HEK293 (cell line): Measurements from ENCODE around the gene ZNF687.

Source experiments
- ELK4 ChIP-seq: IDR thresholded peaks from 2 replicates; pipeline ENCODE4 v1.6.1; 2011; ENCODE audit warnings: mild to moderate bottlenecking, low read depth, low read length, borderline replicate concordance
- IKZF3 ChIP-seq: fragments of 450-650 bp; IDR thresholded peaks from 2 replicates; pipeline ENCODE4 v1.5.0; 2018; ENCODE audit warnings: missing biosample characterization, mild to moderate bottlenecking, missing genetic modification characterization, moderate library complexity
- KLF10 ChIP-seq: fragments of 450-650 bp; IDR thresholded peaks from 2 replicates; pipeline ENCODE4 v1.5.1; 2018; ENCODE audit warnings: missing biosample characterization, mild to moderate bottlenecking, missing genetic modification characterization
- OVOL3 ChIP-seq: fragments of 450-650 bp; formaldehyde crosslinking; IDR thresholded peaks from 2 replicates; pipeline ENCODE4 v1.5.1; 2016; ENCODE audit warnings: missing biosample characterization, missing genetic modification characterization
- PBX3 ChIP-seq: sonication (generic); formaldehyde crosslinking; IDR thresholded peaks from 2 replicates; pipeline ENCODE4 v1.8.1; 2022; ENCODE audit warnings: mild to moderate bottlenecking, moderate library complexity, missing genetic modification reagents
- TRIM28 ChIP-seq: IDR thresholded peaks from 2 replicates; pipeline ENCODE4 v1.6.1; 2011; ENCODE audit warnings: low read length, control low read depth, borderline replicate concordance
- YY1 ChIP-seq: fragments of 450-650 bp; formaldehyde crosslinking; IDR thresholded peaks from 2 replicates; pipeline ENCODE4 v1.5.1; 2018; ENCODE audit warnings: missing biosample characterization, missing genetic modification characterization
- ZBTB1 ChIP-seq: fragments of 450-650 bp; formaldehyde crosslinking; IDR thresholded peaks from 2 replicates; pipeline ENCODE4 v1.5.1; 2016; ENCODE audit warnings: missing biosample characterization, missing genetic modification characterization
- ZBTB44 ChIP-seq: fragments of 450-650 bp; IDR thresholded peaks from 2 replicates; pipeline ENCODE4 v1.5.1; 2018; ENCODE audit warnings: missing biosample characterization, mild to moderate bottlenecking, missing genetic modification characterization
- ZBTB6 ChIP-seq: fragments of 450-650 bp; formaldehyde crosslinking; IDR thresholded peaks from 2 replicates; pipeline ENCODE4 v1.5.1; 2017; ENCODE audit warnings: missing biosample characterization, missing genetic modification characterization
- ZNF133 ChIP-seq: fragments of 450-650 bp; formaldehyde crosslinking; IDR thresholded peaks from 2 replicates; pipeline ENCODE4 v1.5.1; 2016; ENCODE audit warnings: missing biosample characterization, missing genetic modification characterization
- ZNF169 ChIP-seq: fragments of 450-650 bp; formaldehyde crosslinking; IDR thresholded peaks from 2 replicates; pipeline ENCODE4 v1.5.1; 2016; ENCODE audit warnings: missing biosample characterization, missing genetic modification characterization
- ZNF18 ChIP-seq: fragments of 450-650 bp; formaldehyde crosslinking; IDR thresholded peaks from 2 replicates; pipeline ENCODE4 v1.5.1; 2016; ENCODE audit warnings: missing biosample characterization, missing genetic modification characterization
- ZNF19 ChIP-seq: fragments of 450-650 bp; formaldehyde crosslinking; IDR thresholded peaks from 2 replicates; pipeline ENCODE4; 2016; ENCODE audit warnings: missing biosample characterization, missing genetic modification characterization, low read depth
- ZNF223 ChIP-seq: fragments of 450-650 bp; formaldehyde crosslinking; IDR thresholded peaks from 2 replicates; pipeline ENCODE4 v1.5.1; 2016; ENCODE audit warnings: missing biosample characterization, missing genetic modification characterization
- ZNF23 ChIP-seq: fragments of 450-650 bp; formaldehyde crosslinking; IDR thresholded peaks from 2 replicates; pipeline ENCODE4 v1.5.1; 2016; ENCODE audit warnings: missing biosample characterization, missing genetic modification characterization, borderline replicate concordance
- ZNF248 ChIP-seq: fragments of 450-650 bp; formaldehyde crosslinking; IDR thresholded peaks from 2 replicates; pipeline ENCODE4 v1.5.1; 2017; ENCODE audit warnings: missing biosample characterization, missing genetic modification characterization
- ZNF266 ChIP-seq: fragments of 450-650 bp; formaldehyde crosslinking; IDR thresholded peaks from 2 replicates; pipeline ENCODE4 v1.5.1; 2016; ENCODE audit warnings: missing biosample characterization, missing genetic modification characterization, low read depth
- ZNF302 ChIP-seq: fragments of 450-650 bp; formaldehyde crosslinking; IDR thresholded peaks from 2 replicates; pipeline ENCODE4 v1.5.1; 2016; ENCODE audit warnings: missing biosample characterization, missing genetic modification characterization, low read depth
- ZNF341 ChIP-seq: fragments of 450-650 bp; formaldehyde crosslinking; IDR thresholded peaks from 2 replicates; pipeline ENCODE4; 2016; ENCODE audit warnings: low read depth, missing biosample characterization, missing genetic modification characterization
- ZNF354C ChIP-seq: fragments of 450-650 bp; formaldehyde crosslinking; IDR thresholded peaks from 2 replicates; pipeline ENCODE4 v1.5.1; 2016; ENCODE audit warnings: missing biosample characterization, missing genetic modification characterization, low read depth, borderline replicate concordance
- ZNF37A ChIP-seq: fragments of 450-650 bp; IDR thresholded peaks from 2 replicates; pipeline ENCODE4 v1.5.1; 2018; ENCODE audit warnings: missing biosample characterization, missing genetic modification characterization
- ZNF426 ChIP-seq: fragments of 450-650 bp; formaldehyde crosslinking; IDR thresholded peaks from 2 replicates; pipeline ENCODE4 v1.5.1; 2017; ENCODE audit warnings: missing biosample characterization, missing genetic modification characterization, mild to moderate bottlenecking, inconsistent platforms, moderate library complexity
- ZNF521 ChIP-seq: fragments of 450-650 bp; formaldehyde crosslinking; IDR thresholded peaks from 2 replicates; pipeline ENCODE4 v1.5.1; 2017; ENCODE audit warnings: missing biosample characterization, mild to moderate bottlenecking, missing genetic modification characterization
- ZNF654 ChIP-seq: fragments of 450-650 bp; formaldehyde crosslinking; IDR thresholded peaks from 2 replicates; pipeline ENCODE4 v1.5.1; 2016; ENCODE audit warnings: low read depth, missing biosample characterization, missing genetic modification characterization
- ZNF658 ChIP-seq: fragments of 450-650 bp; formaldehyde crosslinking; IDR thresholded peaks from 2 replicates; pipeline ENCODE4; 2016; ENCODE audit warnings: missing biosample characterization, missing genetic modification characterization
- ZNF664 ChIP-seq: fragments of 450-650 bp; formaldehyde crosslinking; IDR thresholded peaks from 2 replicates; pipeline ENCODE4 v1.5.1; 2016; ENCODE audit warnings: missing biosample characterization, missing genetic modification characterization
- ZNF776 ChIP-seq: fragments of 450-650 bp; formaldehyde crosslinking; IDR thresholded peaks from 2 replicates; pipeline ENCODE4 v1.5.0; 2017; ENCODE audit warnings: missing biosample characterization, missing genetic modification characterization, borderline replicate concordance
- ZSCAN23 ChIP-seq: fragments of 450-650 bp; formaldehyde crosslinking; IDR thresholded peaks from 2 replicates; pipeline ENCODE4 v1.5.1; 2016; ENCODE audit warnings: missing biosample characterization, missing genetic modification characterization
- ZSCAN5A ChIP-seq: fragments of 450-650 bp; formaldehyde crosslinking; IDR thresholded peaks from 2 replicates; pipeline ENCODE4 v1.5.1; 2016; ENCODE audit warnings: missing biosample characterization, missing genetic modification characterization
- ZXDB ChIP-seq: fragments of 450-650 bp; formaldehyde crosslinking; IDR thresholded peaks from 2 replicates; pipeline ENCODE4 v1.5.1; 2016; ENCODE audit warnings: missing biosample characterization, missing genetic modification characterization

Gene ZNF687

GRCh38 chr1:151281225-151281968 lies 702 bp upstream of the ZNF687 start (continued):
- TF ChIP-seq ELK4 = no peak; the same call in 1 of the 2 replicates
- peak; percentile 78 for TF ChIP-seq ZXDB
- no peak for TF ChIP-seq ZNF664
- peak; percentile 51; the same call in 1 of the 2 replicates for TF ChIP-seq ZNF18 (tag by site-specific recombination)
- peak; percentile 70 for TF ChIP-seq YY1
- no peak for TF ChIP-seq PBX3 (CRISPR knock-in tag)
- TF ChIP-seq ZNF354C (tag by site-specific recombination) = no peak
- 0 out of 2 replicates have a peak, but pooled peaks have one; percentile 65 for TF ChIP-seq ZBTB1
- TF ChIP-seq KLF10 = peak; percentile 92
- no peak for TF ChIP-seq TRIM28
- no peak for TF ChIP-seq ZNF23
- no peak for TF ChIP-seq ZNF521
- TF ChIP-seq ZSCAN5A = peak; percentile 58
- no peak for TF ChIP-seq ZNF266
- peak; percentile 99 for TF ChIP-seq IKZF3 (tag by site-specific recombination)
- TF ChIP-seq ZBTB44 (tag by site-specific recombination) = peak; percentile 67; the same call in 1 of the 2 replicates
- TF ChIP-seq ZNF426 (tag by site-specific recombination) = no peak
- no peak for TF ChIP-seq ZNF133
- TF ChIP-seq ZSCAN23 (tag by site-specific recombination) = no peak
- no peak for TF ChIP-seq ZNF248 (tag by site-specific recombination)
- TF ChIP-seq ZNF341 = peak; percentile 76
- no peak for TF ChIP-seq ZNF223 (tag by site-specific recombination)
- peak; percentile 75; the same call in 1 of the 2 replicates for TF ChIP-seq ZBTB6
- no peak for TF ChIP-seq ZNF19 (tag by site-specific recombination)
- no peak for TF ChIP-seq ZNF658
- no peak for TF ChIP-seq ZNF302
- 0 out of 2 replicates have a peak, but pooled peaks have one; percentile 29 for TF ChIP-seq ZNF169 (tag by site-specific recombination)
- TF ChIP-seq ZNF776 (tag by site-specific recombination) = no peak
- TF ChIP-seq OVOL3 (tag by site-specific recombination) = peak; percentile 81
- TF ChIP-seq ZNF654 (tag by site-specific recombination) = no peak; the same call in 1 of the 2 replicates
- TF ChIP-seq ZNF37A (tag by site-specific recombination) = no peak
